ENCODE results near the gene ACSM6.

Gene ACSM6

DNA sequence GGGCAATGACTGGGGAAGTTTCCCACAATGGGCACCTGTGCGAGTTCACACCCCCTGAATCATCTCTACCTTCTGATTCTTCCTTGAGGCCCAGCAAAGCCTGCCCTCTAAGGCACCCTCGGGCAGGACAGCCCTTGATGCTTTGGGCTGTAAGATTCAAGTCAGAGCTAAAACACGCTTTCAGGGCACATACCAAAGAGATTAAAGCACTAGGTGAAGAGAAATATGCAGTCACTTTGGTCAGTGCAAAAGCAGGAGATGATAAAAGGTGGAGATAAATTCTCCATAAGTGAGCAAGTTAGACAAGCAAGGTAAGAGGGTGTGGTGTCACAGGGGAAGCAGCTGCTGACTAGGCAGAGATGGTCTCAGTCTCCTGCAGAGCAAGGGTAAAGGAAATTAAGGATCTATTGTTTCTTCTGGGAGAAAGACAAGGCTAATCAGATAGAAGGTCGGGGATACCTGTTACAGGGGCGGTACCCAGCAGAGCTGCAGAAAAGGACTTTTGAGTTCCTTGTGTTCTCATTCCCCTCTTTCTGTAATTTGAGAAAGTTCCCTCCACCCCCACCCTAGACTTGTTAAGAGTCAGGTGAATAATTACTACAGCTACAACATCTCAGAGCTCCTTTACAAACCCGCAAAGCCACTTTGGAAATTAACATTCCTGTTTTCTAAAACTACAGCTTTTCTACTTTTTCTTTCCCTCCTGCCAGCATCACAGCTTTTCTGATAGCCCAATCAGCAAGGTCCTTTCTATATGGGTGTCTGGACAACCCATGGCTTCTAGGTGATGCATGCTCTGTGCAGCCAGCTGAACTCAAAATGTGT lies 70.4 kb downstream of the ACSM6 start:
- in situ Hi-C loops (cut with HindIII; ENCODE audit: low sequenced_read_pairs) = no loop called here

GRCh38 chr10:95265572-95265971 lies 71.5 kb downstream of the ACSM6 start:
- in situ Hi-C loops (cut with HindIII; ENCODE audit: low sequenced_read_pairs) = no loop called here

- in situ Hi-C loops (cut with HindIII; ENCODE audit: low sequenced_read_pairs) = no loop called here
Observed at GRCh38 chr10:95266674-95267095, 72.6 kb downstream of the ACSM6 start.

GRCh38 chr10:95267251-95267650 lies 73.2 kb downstream of the ACSM6 start:
- in situ Hi-C loops (cut with HindIII; ENCODE audit: low sequenced_read_pairs) = no loop called here

DNA sequence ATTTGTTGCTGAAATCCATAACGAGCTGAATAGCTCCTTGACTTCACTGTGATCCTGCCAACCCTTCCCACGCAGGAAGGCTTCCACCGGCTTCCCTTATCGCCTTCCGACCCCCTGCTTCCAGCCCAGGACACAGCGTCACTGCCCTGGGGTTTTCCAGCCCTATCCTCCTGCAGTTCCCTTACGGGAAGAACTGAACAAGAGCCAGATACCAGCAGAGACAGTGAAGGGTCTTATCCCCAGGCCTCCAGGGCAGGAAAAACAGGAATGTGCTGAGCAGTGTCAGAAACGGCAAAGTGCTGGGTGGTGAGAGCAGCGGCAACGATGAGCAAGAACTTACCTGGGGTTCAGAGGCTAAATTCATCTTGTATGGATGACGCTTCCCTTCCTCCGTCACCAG lies 74.4 kb downstream of the ACSM6 start:
- in situ Hi-C loops (cut with HindIII; ENCODE audit: low sequenced_read_pairs) = no loop called here

- in situ Hi-C loops (cut with HindIII; ENCODE audit: low sequenced_read_pairs) = no loop called here
Observed at GRCh38 chr10:95273393-95274312, 79.6 kb downstream of the ACSM6 start.

DNA sequence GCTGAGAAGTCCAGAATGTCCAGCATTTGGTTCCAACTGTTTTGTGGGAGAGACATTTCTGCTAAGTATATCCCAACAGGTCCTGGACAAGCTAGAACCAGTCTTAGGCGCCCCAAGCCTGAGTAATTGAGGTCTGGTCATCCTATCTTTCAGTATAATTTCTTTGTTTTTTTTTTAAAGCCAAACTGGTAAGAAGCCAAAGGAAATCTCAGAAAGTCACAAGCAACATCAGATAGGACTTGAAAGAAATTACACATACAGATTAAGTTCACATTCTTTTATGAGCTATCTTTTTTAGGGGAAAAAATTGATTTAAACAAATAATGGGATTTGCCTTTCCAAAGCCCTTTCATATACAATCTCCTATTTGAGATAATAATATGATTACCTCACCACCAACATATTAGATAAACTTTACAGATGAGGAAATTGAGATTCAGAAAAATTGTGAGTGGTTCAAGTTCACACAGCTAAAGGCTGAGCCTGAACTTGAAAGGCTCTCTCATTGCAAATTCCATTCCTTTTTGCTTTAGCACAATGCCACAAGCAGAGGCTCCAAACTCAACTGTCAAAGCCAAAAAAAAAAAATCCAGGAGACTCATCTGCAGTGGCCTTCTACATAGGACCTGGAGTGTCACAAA lies 81.8 kb downstream of the ACSM6 start:
- in situ Hi-C loops (cut with HindIII; ENCODE audit: low sequenced_read_pairs) = no loop called here

DNA sequence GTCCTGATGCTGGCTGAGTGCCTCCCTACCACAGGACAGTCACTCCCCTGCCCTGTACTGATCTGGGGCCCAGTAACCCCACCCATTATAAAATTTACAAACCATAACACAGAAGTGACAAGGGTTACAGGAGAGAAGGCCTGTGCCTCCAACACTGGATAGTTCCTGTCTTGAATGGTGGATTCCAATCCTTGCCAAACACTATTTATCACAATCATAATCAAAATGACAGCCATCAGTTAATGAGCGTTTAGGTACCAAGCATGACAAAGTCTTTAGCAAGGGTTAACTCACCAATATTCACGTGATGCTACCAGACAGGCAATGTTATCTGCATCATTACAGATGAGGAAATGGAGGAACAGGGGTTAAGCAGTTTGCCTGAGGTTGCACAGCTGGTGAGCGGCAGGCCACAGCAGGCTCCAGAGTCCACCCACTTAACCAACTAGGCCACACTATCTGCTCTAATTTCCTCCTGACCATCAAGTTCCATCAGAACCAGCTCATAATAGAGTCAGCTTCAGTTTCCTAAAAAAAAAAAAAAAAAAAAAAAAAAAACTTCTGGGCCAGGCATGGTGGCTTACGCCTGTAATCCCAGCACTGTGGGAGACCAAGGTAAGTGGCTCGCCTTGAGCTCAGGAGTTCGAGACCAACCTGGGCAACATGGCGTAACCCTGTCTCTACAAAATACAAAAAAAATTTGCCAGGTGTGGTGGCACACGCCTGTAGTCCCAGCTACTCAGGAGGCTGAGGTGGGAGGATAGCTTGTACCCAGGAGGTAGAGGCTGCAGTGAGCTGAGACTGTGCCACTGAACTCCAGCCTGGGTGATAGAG lies 82.5 kb downstream of the ACSM6 start:
- in situ Hi-C loops (cut with HindIII; ENCODE audit: low sequenced_read_pairs) = no loop called here

DNA sequence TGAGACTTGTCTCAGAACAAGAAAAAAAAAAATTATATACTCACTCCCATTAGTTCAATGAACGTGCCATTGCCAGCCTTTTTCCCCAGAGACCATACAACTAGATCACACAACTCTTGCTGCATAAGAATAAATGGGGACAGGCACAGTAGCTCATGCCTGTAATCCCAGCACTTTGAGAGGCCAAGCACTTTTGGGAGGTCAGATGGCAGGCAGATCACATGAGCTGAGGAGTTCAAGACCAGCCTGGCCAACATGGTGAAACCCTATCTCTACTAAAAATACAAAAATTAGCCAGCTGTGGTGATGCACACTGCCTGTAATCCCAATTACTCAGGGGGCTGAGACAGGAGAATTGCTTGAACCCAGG lies 83.1 kb downstream of the ACSM6 start:
- in situ Hi-C loops (cut with HindIII; ENCODE audit: low sequenced_read_pairs) = no loop called here

DNA sequence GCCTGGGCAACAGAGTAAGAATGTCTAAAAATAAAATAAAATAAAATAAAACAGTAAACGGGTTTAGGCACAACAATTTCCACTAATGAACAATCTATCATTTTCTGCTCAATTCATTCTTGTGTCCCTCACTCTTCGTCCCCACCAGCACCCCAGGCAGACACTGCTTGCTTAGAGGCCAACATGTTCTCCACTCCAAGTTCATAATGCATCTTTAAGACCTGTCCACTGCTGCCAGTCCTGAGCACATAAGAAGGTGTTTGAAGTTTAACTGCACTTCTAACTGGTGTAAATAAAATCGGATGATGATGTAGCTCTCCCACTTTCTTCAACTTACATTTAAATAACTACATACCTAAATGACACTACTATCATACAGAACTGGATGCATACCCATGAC lies 83.6 kb downstream of the ACSM6 start:
- in situ Hi-C loops (cut with HindIII; ENCODE audit: low sequenced_read_pairs) = no loop called here

All from endothelial cell of hepatic sinusoid (primary cell).